Endothelial cell (in vitro differentiated cells): Measurements from ENCODE around the gene SPAG7. TPM values are rescaled to one million over a fixed set of nuclear protein-coding genes. Genes with fewer than 3 reads are reported as not detected.

Source experiments
- DNase-seq: peaks from one replicate; pipeline ENCODE4 v3.0.0; 2021; ENCODE audit warnings: low spot score
- H3K27ac Mint-ChIP-seq: one replicate; pipeline ENCODE4 v1.8.0; 2021; ENCODE audit warnings: mixed read lengths, inconsistent platforms; ENCODE audit not compliant: unreplicated experiment
- H3K27me3 Mint-ChIP-seq: one replicate; pipeline ENCODE4 v1.8.0; 2021; ENCODE audit warnings: mild to moderate bottlenecking, moderate library complexity, mixed read lengths, inconsistent platforms; ENCODE audit not compliant: unreplicated experiment
- H3K36me3 Mint-ChIP-seq: one replicate; pipeline ENCODE4 v1.8.0; 2021; ENCODE audit warnings: mild to moderate bottlenecking, low read depth, mixed read lengths, inconsistent platforms; ENCODE audit not compliant: unreplicated experiment
- H3K4me1 Mint-ChIP-seq: one replicate; pipeline ENCODE4 v1.8.0; 2021; ENCODE audit warnings: mild to moderate bottlenecking, mixed read lengths, inconsistent platforms; ENCODE audit not compliant: unreplicated experiment
- H3K4me3 Mint-ChIP-seq: one replicate; pipeline ENCODE4 v1.8.0; 2021; ENCODE audit warnings: mild to moderate bottlenecking, mixed read lengths, inconsistent platforms; ENCODE audit not compliant: unreplicated experiment
- H3K9me3 Mint-ChIP-seq: one replicate; pipeline ENCODE4 v1.8.0; 2021; ENCODE audit warnings: mixed read lengths, inconsistent platforms; ENCODE audit not compliant: unreplicated experiment
- CTCF ChIP-seq: fragments of 200-600 bp; sonication (generic); IDR thresholded peaks from one replicate; pipeline ENCODE4 v1.5.0; 2021; ENCODE audit warnings: antibody characterized with exemption; ENCODE audit not compliant: unreplicated experiment
- total RNA-seq: library from RNA; stranded (reverse); fragmentation: NEBNext Ultra II Directional; extraction: Animal tissue kit (Norgen Biotek cat#: 25700); gene quantifications from one replicate; pipeline ENCODE4 v1.2.1, GENCODE V29; 2021; ENCODE audit not compliant: unreplicated experiment

Gene SPAG7
- total RNA-seq, 1 donor from 2014 or later: 67.3 TPM

- no peak for DNase-seq
- H3K4me1 Mint-ChIP-seq: peaks cover 4% of the 10 kb centered on the region
- peaks cover 13% of the 10 kb centered on the region for H3K27me3 Mint-ChIP-seq
- H3K27ac Mint-ChIP-seq: peak overlapping the region; percentile 61
- H3K36me3 Mint-ChIP-seq: peaks cover 58% of the 10 kb centered on the region
- no peaks in the 10 kb centered on the region for H3K9me3 Mint-ChIP-seq
- no peak for TF ChIP-seq CTCF
- H3K4me3 Mint-ChIP-seq: peak overlapping the region; percentile 76
Measured at GRCh38 chr17:4974115-4974670, 6.6 kb upstream of the SPAG7 start.

GRCh38 chr17:4973256-4974114, 5.9 kb upstream of the SPAG7 start:
- Mint-ChIP-seq H3K4me1 (peaks cover 4% of the 10 kb centered on the region), H3K27ac (no peak overlapping the region), H3K4me3 (peak overlapping the region; percentile 76), H3K36me3 (peaks cover 60% of the 10 kb centered on the region), H3K9me3 (no peaks in the 10 kb centered on the region), H3K27me3 (peaks cover 13% of the 10 kb centered on the region)
- DNase-seq: no peak
- no peak for TF ChIP-seq CTCF

GRCh38 chr17:4972752-4973151, 5.1 kb upstream of the SPAG7 start:
- no peak for DNase-seq
- H3K27me3 Mint-ChIP-seq: peaks cover 13% of the 10 kb centered on the region
- peaks cover 60% of the 10 kb centered on the region for H3K36me3 Mint-ChIP-seq
- peaks cover 4% of the 10 kb centered on the region for H3K4me1 Mint-ChIP-seq
- no peak overlapping the region for H3K27ac Mint-ChIP-seq
- no peaks in the 10 kb centered on the region for H3K9me3 Mint-ChIP-seq
- no peak for TF ChIP-seq CTCF
- H3K4me3 Mint-ChIP-seq: no peak overlapping the region

- no peaks in the 10 kb centered on the region for H3K9me3 Mint-ChIP-seq
- TF ChIP-seq CTCF: no peak
- H3K27me3 Mint-ChIP-seq: peaks cover 11% of the 10 kb centered on the region
- H3K36me3 Mint-ChIP-seq: peaks cover 59% of the 10 kb centered on the region
- no peak for DNase-seq
- H3K4me1 Mint-ChIP-seq: peaks cover 4% of the 10 kb centered on the region
- no peak overlapping the region for H3K27ac Mint-ChIP-seq
- H3K4me3 Mint-ChIP-seq: no peak overlapping the region
Measured at GRCh38 chr17:4972322-4972721, 4.7 kb upstream of the SPAG7 start.

- no peak for TF ChIP-seq CTCF
- peak overlapping the region; percentile 47 for H3K4me3 Mint-ChIP-seq
- peaks cover 54% of the 10 kb centered on the region for H3K36me3 Mint-ChIP-seq
- no peaks in the 10 kb centered on the region for H3K9me3 Mint-ChIP-seq
- DNase-seq: no peak
- H3K4me1 Mint-ChIP-seq: peaks cover 4% of the 10 kb centered on the region
- peaks cover 9% of the 10 kb centered on the region for H3K27me3 Mint-ChIP-seq
- no peak overlapping the region for H3K27ac Mint-ChIP-seq
Measured at GRCh38 chr17:4971826-4972225, 4.2 kb upstream of the SPAG7 start.
